ENCODE results near the gene AFAP1L2.

The AFAP1L2 gene

DNA sequence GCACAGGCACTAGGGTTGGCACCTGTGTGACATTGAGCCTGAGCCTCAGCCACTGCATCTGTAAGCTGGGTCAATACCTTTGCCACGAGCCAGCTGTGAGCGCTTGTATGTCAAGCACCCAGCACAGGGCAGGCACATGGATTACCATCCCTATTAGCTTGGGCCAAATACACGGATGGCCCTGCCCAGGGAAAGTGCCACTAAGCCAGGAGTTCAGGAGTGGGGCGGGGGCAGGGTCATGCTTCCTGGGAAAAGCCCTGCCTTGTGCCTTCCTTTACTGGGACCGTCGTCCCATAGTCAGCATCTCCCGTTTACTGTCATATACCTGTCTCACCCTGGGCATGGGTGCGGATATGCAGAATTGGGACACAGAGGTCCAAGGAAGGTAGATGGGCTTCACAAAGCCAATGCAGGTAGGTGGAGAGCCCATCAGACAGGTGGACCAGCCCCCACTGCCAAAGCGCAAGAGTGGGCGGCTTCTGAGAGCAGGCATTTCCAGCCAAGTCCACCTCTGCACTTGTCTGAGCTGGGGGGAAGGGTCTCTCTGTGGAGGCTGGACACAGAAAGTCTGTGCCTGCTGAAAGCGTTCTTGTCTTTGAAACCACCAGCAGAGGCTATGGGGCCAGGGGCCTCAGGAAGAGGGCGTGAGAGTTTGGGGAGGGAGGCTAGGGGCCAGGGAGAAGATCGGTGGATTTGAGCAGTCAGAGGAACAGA lies 92.6 kb downstream of the AFAP1L2 start:
- DNase-seq (ENCODE audit: low read depth): no peak

- DNase-seq (ENCODE audit: low read depth): no peak
These were observed 93.3 kb downstream of the AFAP1L2 start for GRCh38 chr10:114311023-114311422.

DNA sequence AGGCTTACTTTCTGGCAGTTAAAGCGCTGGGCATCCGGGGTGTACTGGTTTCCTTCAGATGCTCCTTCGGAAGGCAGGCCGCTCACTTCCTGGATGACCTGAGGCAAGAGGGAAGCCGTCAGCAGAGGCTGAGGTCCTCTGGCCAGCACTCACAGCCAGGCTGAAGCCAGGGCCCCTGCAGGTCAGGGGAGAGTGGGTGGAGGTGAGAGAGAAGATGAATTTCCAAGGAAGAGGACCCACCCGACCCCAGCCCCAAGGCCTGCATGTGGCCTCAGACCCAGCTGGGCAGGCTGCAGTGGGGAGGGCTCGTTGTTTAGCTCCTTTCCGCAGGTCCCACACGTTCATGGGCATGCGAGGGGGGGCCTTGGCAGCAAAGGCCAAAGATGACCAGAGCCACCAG lies 94.0 kb downstream of the AFAP1L2 start:
- no peak for DNase-seq (ENCODE audit: low read depth)

- DNase-seq (ENCODE audit: low read depth): no peak
These were observed 95.0 kb downstream of the AFAP1L2 start for GRCh38 chr10:114309364-114309651.

GRCh38 chr10:114308531-114309363 lies 95.6 kb downstream of the AFAP1L2 start:
- DNase-seq (ENCODE audit: low read depth): peak; percentile 58

GRCh38 chr10:114307731-114308130 lies 96.6 kb downstream of the AFAP1L2 start:
- DNase-seq (ENCODE audit: low read depth): no peak

DNA sequence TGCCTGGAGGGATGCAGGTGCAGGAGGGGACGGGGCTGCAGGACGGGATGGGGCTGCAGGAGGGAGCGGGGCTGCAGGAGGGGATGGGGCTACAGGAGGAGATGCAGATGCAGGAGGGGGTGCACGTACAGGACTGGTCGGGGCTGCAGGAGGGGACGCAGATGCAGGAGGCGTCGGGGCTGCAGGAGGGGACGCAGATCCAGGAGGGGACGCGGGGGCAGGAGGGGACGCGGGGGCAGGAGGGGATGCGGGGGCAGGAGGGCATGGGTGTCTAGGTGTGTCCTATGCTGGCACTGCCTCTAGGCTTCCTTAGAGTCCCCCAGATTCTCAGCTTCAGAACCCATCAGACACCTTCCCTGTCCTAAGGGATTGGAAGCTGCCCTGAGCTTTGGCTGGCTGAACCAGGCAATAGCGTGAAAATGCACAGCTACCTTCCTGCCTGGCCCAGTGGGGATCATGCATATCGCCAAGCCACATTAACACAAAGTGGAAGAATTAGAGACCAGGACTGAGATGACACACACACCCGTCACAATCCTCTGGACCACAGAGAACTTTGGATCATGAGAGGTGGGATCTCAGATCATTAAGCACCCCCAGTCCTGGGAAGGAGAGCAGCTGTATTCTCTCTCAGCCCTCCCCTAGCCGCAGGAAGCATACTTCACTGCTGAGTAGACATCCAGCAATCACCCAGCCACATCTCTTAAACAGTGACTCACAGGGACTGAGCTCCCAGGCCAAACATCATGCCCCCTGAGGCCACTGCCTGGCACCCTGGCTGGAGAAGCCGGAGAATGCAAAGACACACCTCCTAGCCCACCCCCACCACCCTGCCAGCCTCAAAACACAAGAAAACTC lies 98.0 kb downstream of the AFAP1L2 start:
- peak; percentile 98 for DNase-seq (ENCODE audit: low read depth)

- no peak for DNase-seq (ENCODE audit: low read depth)
These were observed 98.8 kb downstream of the AFAP1L2 start for GRCh38 chr10:114305521-114305925.

DNA sequence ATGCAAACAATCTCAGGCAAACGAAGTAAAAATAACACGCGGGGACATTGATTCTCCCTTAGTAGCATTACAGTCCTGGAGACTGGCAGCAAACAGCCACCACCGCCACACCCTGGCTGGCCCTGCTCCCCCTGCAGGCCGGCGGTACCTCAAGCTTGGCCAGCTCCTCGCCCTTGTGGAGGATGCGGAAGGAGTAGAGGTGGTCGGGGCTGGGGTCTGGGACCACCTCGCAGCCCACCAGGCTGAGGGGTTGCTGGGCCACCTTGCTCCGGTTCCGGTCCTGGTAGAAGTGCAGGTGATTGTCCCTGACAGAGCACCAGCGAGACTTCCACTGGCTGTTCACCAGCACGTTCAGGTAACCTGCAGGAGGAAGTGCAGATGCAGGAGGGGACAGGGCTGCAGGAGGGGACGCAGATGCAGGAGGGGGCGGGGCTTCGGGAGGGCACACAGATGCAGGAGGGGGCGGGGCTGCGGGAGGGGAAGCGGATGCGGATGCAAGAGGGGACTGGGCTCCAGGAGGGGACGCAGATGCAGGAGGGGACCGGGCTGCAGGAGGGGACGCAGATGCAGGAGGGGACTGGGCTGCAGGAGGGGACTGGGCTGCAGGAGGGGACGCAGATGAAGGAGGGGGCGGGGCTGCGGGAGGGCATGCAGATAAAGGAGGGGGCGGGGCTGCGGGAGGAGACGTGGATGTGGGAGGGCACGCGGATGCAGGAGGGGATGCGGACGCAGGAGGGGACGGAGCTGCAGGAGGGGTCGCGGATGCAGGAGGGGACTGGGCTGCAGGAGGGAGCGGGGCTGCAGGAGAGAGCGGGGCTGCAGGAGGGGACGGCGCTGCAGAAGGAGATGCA lies 99.5 kb downstream of the AFAP1L2 start:
- DNase-seq (ENCODE audit: low read depth): peak; percentile 9

- DNase-seq (ENCODE audit: low read depth): peak; percentile 91
These were observed 100.2 kb downstream of the AFAP1L2 start for GRCh38 chr10:114304017-114304570.

- no peak for DNase-seq (ENCODE audit: low read depth)
These were observed 100.7 kb downstream of the AFAP1L2 start for GRCh38 chr10:114303556-114303955.

DNA sequence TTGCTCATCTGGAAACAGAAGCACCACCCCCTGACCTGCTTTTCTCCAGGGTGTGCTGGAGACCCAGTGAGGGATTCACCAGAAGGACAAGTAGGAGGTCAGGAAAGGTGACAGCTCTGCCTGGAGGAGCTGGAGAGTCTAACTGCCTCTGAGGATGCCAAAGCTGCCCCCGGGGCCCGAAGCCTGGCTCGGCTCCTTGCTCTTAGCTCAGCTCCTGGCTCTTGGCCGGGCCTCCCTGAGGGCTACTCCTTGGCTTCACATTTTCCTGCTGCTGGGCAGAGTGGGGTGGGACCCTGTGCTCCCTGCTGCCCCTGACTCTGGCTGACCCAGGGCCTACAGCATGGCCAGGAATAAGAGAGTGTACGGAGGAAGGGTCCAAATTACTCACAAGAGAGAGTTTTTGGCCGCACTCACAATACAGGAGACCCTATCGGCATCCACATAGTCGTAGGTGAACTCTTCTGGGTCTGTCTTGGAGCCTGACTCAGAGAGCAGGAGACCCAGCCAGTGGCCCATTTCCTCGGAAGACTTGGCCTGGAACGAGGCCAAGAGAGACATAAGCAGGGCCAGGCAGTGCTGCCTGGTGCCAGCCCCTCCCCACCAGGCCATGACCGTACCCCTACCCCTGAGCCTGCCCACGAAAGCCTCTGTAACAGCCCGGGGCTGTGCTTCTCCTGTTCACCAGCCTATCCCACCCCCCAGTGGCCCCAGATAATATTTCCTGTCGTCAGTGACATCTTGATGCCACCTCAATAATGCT lies 102.2 kb downstream of the AFAP1L2 start:
- DNase-seq (ENCODE audit: low read depth): no peak

DNA sequence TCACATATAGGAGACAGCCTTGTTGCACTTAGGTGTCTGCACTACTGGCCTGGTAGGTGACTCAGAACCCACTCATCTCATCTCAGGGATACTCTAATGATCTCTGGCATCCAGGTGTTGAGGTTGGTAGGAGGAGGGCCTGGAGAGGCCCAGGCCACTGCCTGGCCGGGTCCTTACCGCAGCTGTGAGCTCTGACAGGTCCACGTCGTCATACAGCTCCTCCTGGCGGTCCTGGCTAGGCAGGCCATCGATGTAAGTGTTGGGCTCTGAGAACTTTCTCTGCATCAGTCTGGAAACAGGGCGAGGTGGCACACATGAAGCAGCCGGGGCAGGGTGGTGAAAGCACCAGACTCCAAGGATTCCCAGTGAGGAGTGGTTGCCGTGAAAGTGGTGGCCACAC lies 103.1 kb downstream of the AFAP1L2 start:
- no peak for DNase-seq (ENCODE audit: low read depth)

DNA sequence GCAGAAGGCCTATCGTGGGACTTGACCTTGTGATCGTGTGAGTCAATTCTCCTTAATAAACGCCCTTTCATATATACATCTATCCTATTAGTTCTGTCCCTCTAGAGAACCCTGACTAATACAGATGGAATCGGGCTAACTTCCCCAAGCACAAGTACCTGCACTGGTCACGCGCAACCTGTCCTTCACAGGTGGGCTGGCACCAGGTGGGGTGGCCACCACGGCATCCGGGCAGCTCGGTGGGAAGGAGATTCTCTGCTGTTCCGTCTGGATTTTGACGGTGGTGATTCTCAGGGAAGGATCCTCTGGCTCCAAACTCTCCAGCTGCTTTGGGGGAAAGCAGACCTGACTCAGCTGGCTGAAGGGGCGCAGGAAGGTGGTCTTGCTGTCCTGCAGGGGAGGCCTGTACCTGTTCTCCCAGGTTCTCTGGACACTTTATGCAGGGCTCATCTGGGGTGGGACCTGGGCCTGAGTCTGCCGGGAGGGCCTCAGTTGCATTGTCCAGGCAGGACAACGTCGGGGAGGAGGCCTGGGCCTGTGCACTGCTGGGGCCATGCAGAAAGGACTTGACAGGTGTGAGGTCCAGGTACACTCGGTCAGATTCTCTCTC lies 104.2 kb downstream of the AFAP1L2 start:
- no peak for DNase-seq (ENCODE audit: low read depth)

DNA sequence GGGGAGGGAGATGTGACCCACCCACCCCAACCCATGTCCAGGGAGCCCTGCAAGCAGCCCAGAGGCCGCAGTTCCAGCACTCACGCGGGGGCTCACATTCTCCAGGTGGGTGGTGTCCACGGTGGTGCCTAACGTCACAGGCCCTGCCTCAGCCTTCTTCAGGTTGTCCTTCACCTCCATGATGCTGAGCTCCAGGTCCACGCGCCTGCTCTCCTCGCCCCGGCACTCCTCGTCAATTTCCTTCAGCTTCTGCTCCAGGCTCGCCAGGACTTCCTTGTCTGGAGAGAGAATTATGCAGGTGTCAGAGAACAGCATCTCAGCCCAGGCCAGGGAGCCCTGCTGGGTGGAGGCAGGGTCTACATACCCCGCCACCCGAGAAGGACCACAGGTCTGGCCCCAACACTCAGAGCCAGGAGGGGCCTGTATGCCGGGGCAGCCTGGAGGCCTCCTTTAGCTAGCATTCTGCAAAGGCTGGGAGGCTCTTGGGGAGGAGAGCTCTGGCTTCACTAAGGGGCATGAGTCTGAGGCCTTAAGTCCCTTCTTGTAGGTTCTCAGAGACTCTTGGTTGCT lies 107.1 kb downstream of the AFAP1L2 start:
- DNase-seq (ENCODE audit: low read depth): no peak

GRCh38 chr10:114295393-114295792 lies 108.9 kb downstream of the AFAP1L2 start:
- DNase-seq (ENCODE audit: low read depth): no peak

DNA sequence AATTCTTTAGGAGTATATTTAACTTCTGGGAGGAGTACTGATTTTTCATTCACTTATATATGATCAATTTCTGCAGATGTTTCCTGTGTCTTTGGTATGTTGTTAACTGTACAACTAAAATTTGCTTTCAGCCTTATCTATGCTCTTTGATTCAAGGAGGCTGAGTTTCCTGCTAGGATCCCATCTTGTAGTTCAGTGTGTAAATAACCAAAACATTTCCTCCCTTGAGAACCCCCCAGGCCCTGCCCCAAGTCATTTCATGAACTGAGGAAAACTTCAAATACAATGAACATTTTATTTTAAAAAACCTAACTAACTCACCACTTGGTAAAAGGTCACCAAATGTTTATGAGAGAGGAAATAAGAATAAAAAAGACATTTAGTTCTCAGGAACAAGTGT lies 109.8 kb downstream of the AFAP1L2 start:
- DNase-seq (ENCODE audit: low read depth): no peak

DNA sequence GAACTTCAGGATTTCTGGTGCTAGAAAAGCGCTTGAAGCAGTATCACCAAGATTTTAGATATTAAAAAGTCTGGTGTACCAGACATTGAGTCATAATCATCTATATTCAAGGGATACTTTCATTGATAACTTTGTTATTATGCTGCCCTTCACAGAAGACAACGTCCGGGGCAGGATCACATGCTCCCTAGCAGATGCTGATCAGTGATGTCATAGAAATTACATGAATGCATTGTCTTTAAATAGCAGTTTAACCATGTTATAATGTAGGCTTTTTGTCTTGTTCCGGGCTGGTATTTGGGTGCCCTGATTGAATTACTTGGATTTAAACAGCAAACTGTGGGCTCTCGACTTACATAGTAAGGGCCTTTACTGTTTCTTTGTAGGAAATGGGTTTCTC lies 111.2 kb downstream of the AFAP1L2 start:
- no peak for DNase-seq (ENCODE audit: low read depth)

GRCh38 chr10:114291516-114291915 lies 112.8 kb downstream of the AFAP1L2 start:
- no peak for DNase-seq (ENCODE audit: low read depth)

GRCh38 chr10:114291076-114291475 lies 113.2 kb downstream of the AFAP1L2 start:
- DNase-seq (ENCODE audit: low read depth): no peak

All from EH (cell line).